Colonic mucosa (tissue), 4 donors: ENCODE results near the gene CNGA4. TPM values are rescaled to one million over a fixed set of nuclear protein-coding genes. Genes with fewer than 3 reads are reported as not detected.

Experiments
- DNase-seq: peaks from one replicate; pipeline ENCODE4 v3.0.0-alpha.2; 2020
- H3K27ac ChIP-seq: fragments of 200-600 bp; one replicate; pipeline ENCODE4 v1.8.0; 2021
- H3K27me3 ChIP-seq: fragments of 200-600 bp; one replicate; pipeline ENCODE4 v1.8.0; 2021
- H3K36me3 ChIP-seq: fragments of 200-600 bp; one replicate; pipeline ENCODE4 v1.8.0; 2021
- H3K4me1 ChIP-seq: fragments of 200-600 bp; one replicate; pipeline ENCODE4 v1.8.0; 2021; ENCODE audit warnings: mild to moderate bottlenecking
- H3K4me3 ChIP-seq: fragments of 200-600 bp; one replicate; pipeline ENCODE4 v1.8.0; 2021
- H3K9ac ChIP-seq, 2 donors: one replicate each; pipeline ENCODE4 v1.7.0; 2013; ENCODE audit warnings: control low read depth in 2 of 2, low read depth in 2 of 2, low read length in 2 of 2
- H3K9me3 ChIP-seq: fragments of 200-600 bp; one replicate; pipeline ENCODE4 v1.8.0; 2021
- intact Hi-C: fragments of 100-400 bp; cut with DNase I; formaldehyde crosslinking; loops from one replicate; pipeline ENCODE4 v1.14.1; 2022
- total RNA-seq, 2 donors: library from RNA; stranded (reverse); fragmentation: NEBNext Ultra II Directional in 1 of 2; extraction: Animal tissue kit (Norgen Biotek cat#: 25700) in 1 of 2; gene quantifications; one replicate each; pipeline ENCODE4 v1.2.1, GENCODE V29; 2021
- TF ChIP-seq, protein P1 (sequence below): fragments of 200-600 bp; IDR thresholded peaks from one replicate; pipeline ENCODE4 v1.8.0; 2022; ENCODE audit warnings: antibody characterized with exemption, mild to moderate bottlenecking
- donor health status: healthy.
- donor health status: DM: no; HTN: no; CAD: no.
- donor health status: DM: no; HTN: no; CAD: no.

The CNGA4 gene
- total RNA-seq, 2 donors from 2014 or later: 0.12 TPM; not detected in 1

GRCh38 chr11:6199174-6199810 lies 39.6 kb upstream of the CNGA4 start, which contains the start of gene OR52W1:
TSS of gene OR52W1 (plus strand) at chr11:6199224. CDS start at chr11:6199224, 0 bp downstream.
- Histone ChIP-seq H3K9me3 (no peaks in the 10 kb centered on the region), H3K27me3 (no peaks in the 10 kb centered on the region), H3K27ac (no peak within 1 kb of the TSS), H3K4me1 (no peaks in the 10 kb centered on the region), H3K4me3 (no peak within 1 kb of the TSS), H3K36me3 (no peaks in the 10 kb centered on the region), H3K9ac (no peak within 1 kb of the TSS)
- TF ChIP-seq, protein P1, sequence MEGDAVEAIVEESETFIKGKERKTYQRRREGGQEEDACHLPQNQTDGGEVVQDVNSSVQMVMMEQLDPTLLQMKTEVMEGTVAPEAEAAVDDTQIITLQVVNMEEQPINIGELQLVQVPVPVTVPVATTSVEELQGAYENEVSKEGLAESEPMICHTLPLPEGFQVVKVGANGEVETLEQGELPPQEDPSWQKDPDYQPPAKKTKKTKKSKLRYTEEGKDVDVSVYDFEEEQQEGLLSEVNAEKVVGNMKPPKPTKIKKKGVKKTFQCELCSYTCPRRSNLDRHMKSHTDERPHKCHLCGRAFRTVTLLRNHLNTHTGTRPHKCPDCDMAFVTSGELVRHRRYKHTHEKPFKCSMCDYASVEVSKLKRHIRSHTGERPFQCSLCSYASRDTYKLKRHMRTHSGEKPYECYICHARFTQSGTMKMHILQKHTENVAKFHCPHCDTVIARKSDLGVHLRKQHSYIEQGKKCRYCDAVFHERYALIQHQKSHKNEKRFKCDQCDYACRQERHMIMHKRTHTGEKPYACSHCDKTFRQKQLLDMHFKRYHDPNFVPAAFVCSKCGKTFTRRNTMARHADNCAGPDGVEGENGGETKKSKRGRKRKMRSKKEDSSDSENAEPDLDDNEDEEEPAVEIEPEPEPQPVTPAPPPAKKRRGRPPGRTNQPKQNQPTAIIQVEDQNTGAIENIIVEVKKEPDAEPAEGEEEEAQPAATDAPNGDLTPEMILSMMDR: no peak
- no peak for DNase-seq
- intact Hi-C loops: no loop called here

DNA sequence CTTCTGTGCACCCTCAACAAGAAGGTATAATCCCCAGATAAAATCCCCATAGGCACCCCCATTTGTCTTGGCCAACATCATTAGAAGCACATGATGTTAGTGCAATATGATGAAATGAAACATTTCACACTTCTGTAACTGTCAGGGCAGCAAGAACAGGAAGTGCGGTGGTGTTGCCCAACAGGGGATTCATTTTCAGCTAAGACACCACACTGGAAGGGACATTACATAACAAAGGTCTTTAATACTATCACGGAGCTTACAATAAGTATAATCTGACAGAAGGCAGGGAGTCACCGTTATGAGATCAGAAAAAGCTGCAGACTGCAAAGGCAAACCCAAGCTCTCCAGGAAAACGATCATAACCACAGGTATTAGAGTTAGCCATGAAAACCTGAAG lies 37.9 kb upstream of the CNGA4 start:
- no peak overlapping the region for H3K4me3 ChIP-seq
- H3K9ac ChIP-seq: no peak overlapping the region
- no peaks in the 10 kb centered on the region for H3K9me3 ChIP-seq
- no peaks in the 10 kb centered on the region for H3K27me3 ChIP-seq
- no peak overlapping the region for H3K27ac ChIP-seq
- DNase-seq: no peak
- TF ChIP-seq, protein P1: no peak
- no peaks in the 10 kb centered on the region for H3K36me3 ChIP-seq
- intact Hi-C loops: no loop called here
- H3K4me1 ChIP-seq: no peaks in the 10 kb centered on the region

DNA sequence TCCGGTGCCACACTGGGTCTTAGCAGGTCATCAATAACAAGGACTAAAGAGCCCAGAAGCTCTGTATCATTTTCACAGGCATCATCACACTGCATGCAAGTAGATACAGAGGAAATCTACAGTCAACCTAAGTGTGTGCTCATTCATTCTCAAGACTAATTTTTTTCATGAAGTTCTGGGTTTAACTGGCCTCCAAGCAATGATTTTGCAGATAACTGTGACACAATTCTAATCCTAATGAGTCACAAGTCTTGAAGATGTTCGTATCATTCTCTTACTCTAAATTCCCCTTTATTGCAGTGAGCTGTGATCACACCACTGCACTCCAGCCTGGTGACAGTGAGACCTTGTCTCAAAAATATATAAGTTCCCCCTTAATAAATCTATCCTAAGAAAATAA lies 37.4 kb upstream of the CNGA4 start:
- TF ChIP-seq, protein P1: no peak
- H3K27ac ChIP-seq: no peak overlapping the region
- H3K9me3 ChIP-seq: no peaks in the 10 kb centered on the region
- no peaks in the 10 kb centered on the region for H3K27me3 ChIP-seq
- no peaks in the 10 kb centered on the region for H3K36me3 ChIP-seq
- no peak overlapping the region for H3K9ac ChIP-seq
- no peak for DNase-seq
- no peak overlapping the region for H3K4me3 ChIP-seq
- H3K4me1 ChIP-seq: no peaks in the 10 kb centered on the region
- intact Hi-C loops: no loop called here

- Histone ChIP-seq H3K4me1 (no peaks in the 10 kb centered on the region), H3K36me3 (no peaks in the 10 kb centered on the region), H3K4me3 (no peak overlapping the region), H3K9me3 (no peaks in the 10 kb centered on the region), H3K27me3 (no peaks in the 10 kb centered on the region), H3K9ac (no peak overlapping the region), H3K27ac (no peak overlapping the region)
- intact Hi-C loops: no loop called here
- TF ChIP-seq, protein P1: no peak
- DNase-seq: no peak
These were observed 36.8 kb upstream of the CNGA4 start for GRCh38 chr11:6202041-6202440.

DNA sequence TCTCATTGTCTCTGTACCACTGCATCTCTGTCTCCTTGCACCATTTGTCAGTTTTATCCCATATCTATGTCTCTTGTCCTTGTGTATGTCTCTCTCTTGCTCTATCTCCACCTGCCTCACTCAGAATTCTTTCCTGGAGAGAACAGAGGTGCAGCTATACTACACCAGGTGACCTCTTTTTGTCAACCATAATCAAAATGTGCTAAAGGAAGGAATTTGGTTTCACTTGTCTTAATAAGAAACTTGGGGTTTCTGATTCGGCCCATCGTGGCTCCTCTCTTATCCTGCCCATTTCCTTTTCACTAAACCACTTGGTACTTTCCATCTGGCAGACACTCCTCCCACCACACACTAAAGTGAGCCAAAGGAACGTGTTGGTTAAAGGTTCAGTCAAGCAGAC lies 35.6 kb upstream of the CNGA4 start:
- TF ChIP-seq, protein P1: no peak
- Histone ChIP-seq H3K9me3 (no peaks in the 10 kb centered on the region), H3K36me3 (no peaks in the 10 kb centered on the region), H3K9ac (no peak overlapping the region), H3K27ac (no peak overlapping the region), H3K27me3 (no peaks in the 10 kb centered on the region), H3K4me3 (no peak overlapping the region), H3K4me1 (no peaks in the 10 kb centered on the region)
- intact Hi-C loops: no loop called here
- no peak for DNase-seq
